Measurements from ENCODE around the gene PAFAH1B2. TPM values are rescaled to one million over a fixed set of nuclear protein-coding genes. Genes with fewer than 3 reads are reported as not detected.
A peak's percentile ranks its signal among the peaks of the same experiment; 100 is the strongest.

The PAFAH1B2 gene
- total RNA-seq, 2 donors from 2014 or later = 30.0 to 44.9 TPM

GRCh38 chr11:117171404-117172061, 27.4 kb downstream of the PAFAH1B2 start:
- Histone ChIP-seq H3K27me3 (no peaks in the 10 kb centered on the region), H3K27ac (no peak overlapping the region), H3K36me3 (replicated peaks in 1 of 2; ENCODE audit: insufficient read depth in 1 of 2, low read depth in 2 of 2) (peaks cover 0 to 10% of the 10 kb centered on the region in 2 donors), H3K4me1 (peaks cover 10% of the 10 kb centered on the region), H3K4me3 (no peak overlapping the region), H3K9me3 (no peaks in the 10 kb centered on the region)
- ATAC-seq (no peak), DNase-seq (no peak)
- intact Hi-C loops (cut with DNase I) = no loop called here
- no peak for TF ChIP-seq POLR2A (IDR thresholded peaks at IDR 0.05)
- no peak for TF ChIP-seq CTCF (IDR thresholded peaks at IDR 0.05)
- 67 to 72% methylated on average over 14 of the region's 14 CpGs for WGBS, 2 donors

- H3K27me3 ChIP-seq = no peaks in the 10 kb centered on the region
- intact Hi-C loops (cut with DNase I) = no loop called here
- peaks cover 0 to 2% of the 10 kb centered on the region in 2 donors for H3K36me3 ChIP-seq (replicated peaks in 1 of 2; ENCODE audit: insufficient read depth in 1 of 2, low read depth in 2 of 2)
- no peak overlapping the region for H3K4me3 ChIP-seq
- DNase-seq (no peak), ATAC-seq (peak; percentile 36)
- H3K27ac ChIP-seq = peak overlapping the region in 2 of 4 donors; percentile 26 to 29
- H3K9me3 ChIP-seq = no peaks in the 10 kb centered on the region
- WGBS, 2 donors = 71 to 79% methylated on average over 13 to 14 of the region's 14 CpGs
- peaks cover 16% of the 10 kb centered on the region for H3K4me1 ChIP-seq
- TF ChIP-seq CTCF (IDR thresholded peaks at IDR 0.05) (no peak), POLR2A (IDR thresholded peaks at IDR 0.05) (no peak)
Measured at GRCh38 chr11:117172724-117173421, 28.8 kb downstream of the PAFAH1B2 start.

GRCh38 chr11:117175104-117175503, 31.0 kb downstream of the PAFAH1B2 start:
- no peak for DNase-seq
- H3K27ac ChIP-seq = no peak overlapping the region
- H3K4me3 ChIP-seq = no peak overlapping the region
- no peak for ATAC-seq
- intact Hi-C loops (cut with DNase I) = no loop called here
- no peaks in the 10 kb centered on the region for H3K27me3 ChIP-seq
- H3K9me3 ChIP-seq = no peaks in the 10 kb centered on the region
- peaks cover 0 to 2% of the 10 kb centered on the region in 2 donors for H3K36me3 ChIP-seq (replicated peaks in 1 of 2; ENCODE audit: insufficient read depth in 1 of 2, low read depth in 2 of 2)
- TF ChIP-seq POLR2A (IDR thresholded peaks at IDR 0.05) = no peak
- TF ChIP-seq CTCF (IDR thresholded peaks at IDR 0.05) = no peak
- peaks cover 30% of the 10 kb centered on the region for H3K4me1 ChIP-seq
- WGBS, 2 donors = 58 to 69% methylated on average over 5 to 7 of the region's 7 CpGs

GRCh38 chr11:117175781-117176180, 31.7 kb downstream of the PAFAH1B2 start:
- Histone ChIP-seq H3K27ac (no peak overlapping the region), H3K27me3 (no peaks in the 10 kb centered on the region), H3K36me3 (replicated peaks in 1 of 2; ENCODE audit: insufficient read depth in 1 of 2, low read depth in 2 of 2) (no peaks in the 10 kb centered on the region), H3K9me3 (no peaks in the 10 kb centered on the region), H3K4me3 (no peak overlapping the region), H3K4me1 (peaks cover 36% of the 10 kb centered on the region)
- intact Hi-C loops (cut with DNase I) = no loop called here
- no peak for ATAC-seq
- no peak for TF ChIP-seq POLR2A (IDR thresholded peaks at IDR 0.05)
- TF ChIP-seq CTCF (IDR thresholded peaks at IDR 0.05) = no peak
- 80 to 83% methylated on average over 5 of the region's 5 CpGs for WGBS, 2 donors
- no peak for DNase-seq

Data from body of pancreas (tissue), 4 donors.